ENCODE measurements around the gene BFSP2.

- no peak for TF ChIP-seq CTCF (conservative IDR thresholded peaks at IDR 0.05; ENCODE audit: low read depth, low read length)
- TF ChIP-seq ELK1 (IDR thresholded peaks at IDR 0.05; ENCODE audit: borderline replicate concordance, low read depth, low read length), result no peak
- no peak for TF ChIP-seq RAD21 (IDR thresholded peaks at IDR 0.05; ENCODE audit: low read length)
Observed at GRCh38 chr3:133393204-133393603, 6.7 kb upstream of the BFSP2 start.
